Vagina (tissue), 2 donors: ENCODE measurements around the gene IL7R.

Source experiments
- CTCF ChIP-seq, 3 experiments: fragments of 450-650 bp in 2 of 3; fragments of 200-600 bp in 1 of 3; sonication (generic) in 1 of 3; IDR thresholded peaks; one replicate each; pipeline ENCODE4 v1.5.1; 2017 to 2019; ENCODE audit warnings: antibody characterized with exemption in 3 of 3, mild to moderate bottlenecking in 2 of 3, moderate library complexity in 2 of 3
- POLR2A ChIP-seq, 2 donors: fragments of 450-650 bp; IDR thresholded peaks; one replicate each; pipeline ENCODE4 v1.6.1; 2017; ENCODE audit warnings: antibody characterized with exemption in 2 of 2, mild to moderate bottlenecking in 2 of 2, moderate library complexity in 2 of 2
- POLR2AphosphoS5 ChIP-seq, 2 donors: sonication (generic); formaldehyde crosslinking; IDR thresholded peaks; one replicate each; pipeline ENCODE4 v1.9.0; 2017; ENCODE audit warnings: antibody characterized with exemption in 2 of 2, mild to moderate bottlenecking in 2 of 2, low read depth in 1 of 2; ENCODE audit not compliant: insufficient read depth in 1 of 2

DNA sequence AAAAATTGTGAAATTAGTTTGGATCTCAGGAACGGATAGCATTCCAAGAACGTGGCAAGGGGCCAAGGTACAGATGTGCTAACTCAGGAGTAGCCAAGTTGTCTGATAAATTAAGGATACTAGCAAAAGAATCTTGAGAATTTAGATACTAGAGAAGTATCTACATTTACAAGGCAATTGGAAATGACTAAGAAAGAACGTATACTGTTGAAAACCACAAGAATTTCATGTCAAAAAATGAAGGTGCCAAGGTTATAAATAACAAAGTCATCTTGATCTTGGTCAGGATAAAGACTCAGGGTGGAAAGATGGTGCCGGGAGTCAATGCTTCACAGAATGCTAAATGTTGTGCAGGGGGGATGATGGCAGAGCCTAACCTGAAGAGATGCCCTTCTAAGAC is 62.5 kb downstream of the IL7R start:
- no peak for TF ChIP-seq POLR2A (IDR thresholded peaks at IDR 0.05)
- TF ChIP-seq POLR2AphosphoS5 (IDR thresholded peaks at IDR 0.05; ENCODE audit: insufficient read depth in 1 of 2, low read depth in 1 of 2) = no peak
- TF ChIP-seq CTCF (IDR thresholded peaks at IDR 0.05) = no peak
